NT2/D1 (cell line): Measurements from ENCODE around the gene PDHX.

Source experiments
- YY1 ChIP-seq: IDR thresholded peaks from 2 replicates; pipeline ENCODE4 v1.6.1; 2011; ENCODE audit not compliant: insufficient read length, insufficient read depth
- ZNF274 ChIP-seq: IDR thresholded peaks from 2 replicates; pipeline ENCODE4 v1.6.1; 2011; ENCODE audit warnings: mild to moderate bottlenecking, low read depth, low read length

- TF ChIP-seq ZNF274 (no peak), YY1 (no peak)
These were observed 100.5 kb downstream of the PDHX start for GRCh38 chr11:35016916-35017315.
